GM12891 (cell line): ENCODE data around the gene L3MBTL3.

Experiments used
- POLR2A ChIP-seq: IDR thresholded peaks from 2 replicates; pipeline ENCODE4 v1.6.1; 2011; ENCODE audit warnings: low read depth, low read length, control low read depth
- TAF1 ChIP-seq: IDR thresholded peaks from 2 replicates; pipeline ENCODE4 v1.6.1; 2011; ENCODE audit warnings: low read depth, low read length, control low read depth

DNA sequence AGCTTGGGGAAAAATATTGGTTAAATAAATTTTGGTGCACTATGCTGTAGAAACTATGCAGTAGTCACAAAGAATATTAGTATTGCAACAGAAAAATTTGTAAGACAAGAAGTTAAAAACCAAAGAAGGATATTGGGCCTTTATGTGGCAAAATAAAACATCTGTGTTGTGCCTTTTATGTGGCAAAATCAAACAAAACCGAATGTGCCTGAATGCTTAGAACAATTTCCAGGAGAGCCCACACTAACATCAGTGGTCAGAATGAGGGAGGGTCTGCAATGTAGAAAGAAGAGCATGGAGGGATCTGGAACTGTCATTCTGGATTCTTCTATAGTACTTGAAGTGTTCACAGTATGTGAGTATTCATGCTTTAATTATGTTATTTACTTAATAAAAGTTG is 75.2 kb downstream of the L3MBTL3 start:
- TF ChIP-seq TAF1 (no peak), POLR2A (no peak)
